Hepatocyte (in vitro differentiated cells): ENCODE results near the gene BIVM. TPM values are rescaled to one million over a fixed set of nuclear protein-coding genes. Genes with fewer than 3 reads are reported as not detected.

Experiments used
- DNase-seq: peaks from one replicate; pipeline ENCODE4 v3.0.0-alpha.2; 2016; ENCODE audit warnings: low spot score
- H2AFZ ChIP-seq: fragments of 200-600 bp; sonication (generic); 2 replicates; pipeline ENCODE4 v1.6.0; 2016; ENCODE audit warnings: antibody characterized with exemption, mild to moderate bottlenecking
- H3K27ac ChIP-seq: fragments of 200-600 bp; sonication (generic); 2 replicates; pipeline ENCODE4 v1.5.1; 2016; ENCODE audit warnings: mild to moderate bottlenecking
- H3K27me3 ChIP-seq: fragments of 200-600 bp; sonication (generic); 2 replicates; pipeline ENCODE4 v1.6.1; 2016
- H3K36me3 ChIP-seq: fragments of 200-600 bp; sonication (generic); replicated peaks from 2 replicates; pipeline ENCODE4 v1.5.1; 2016; ENCODE audit warnings: low read depth; ENCODE audit not compliant: insufficient read depth
- H3K4me1 ChIP-seq: fragments of 200-600 bp; sonication (generic); 2 replicates; pipeline ENCODE4 v1.5.1; 2016; ENCODE audit warnings: mild to moderate bottlenecking, moderate library complexity; ENCODE audit not compliant: insufficient read depth
- H3K4me2 ChIP-seq: fragments of 200-600 bp; sonication (generic); 2 replicates; pipeline ENCODE4 v1.6.0; 2016
- H3K4me3 ChIP-seq: fragments of 200-600 bp; sonication (generic); 2 replicates; pipeline ENCODE4 v1.5.1; 2016; ENCODE audit warnings: mild to moderate bottlenecking
- H3K79me2 ChIP-seq: fragments of 200-600 bp; sonication (generic); 2 replicates; pipeline ENCODE4 v1.6.0; 2017; ENCODE audit warnings: mild to moderate bottlenecking
- H3K9me2 ChIP-seq: fragments of 200-600 bp; sonication (generic); replicated peaks from 2 replicates; pipeline ENCODE4 v1.6.0; 2017; ENCODE audit warnings: mild to moderate bottlenecking; ENCODE audit not compliant: insufficient read depth
- H3K9me3 ChIP-seq: fragments of 200-600 bp; sonication (generic); 2 replicates; pipeline ENCODE4 v1.5.1; 2016; ENCODE audit warnings: low read depth, mild to moderate bottlenecking
- H4K20me1 ChIP-seq: fragments of 200-600 bp; sonication (generic); 2 replicates; pipeline ENCODE4 v1.6.0; 2016; ENCODE audit warnings: mild to moderate bottlenecking; ENCODE audit not compliant: insufficient read depth, poor library complexity, severe bottlenecking
- EZH2 ChIP-seq: fragments of 200-600 bp; sonication (generic); IDR thresholded peaks from 2 replicates; pipeline ENCODE4 v1.6.1; 2016; ENCODE audit warnings: antibody characterized with exemption, mild to moderate bottlenecking, borderline replicate concordance
- EZH2phosphoT487 ChIP-seq: fragments of 200-600 bp; sonication (generic); IDR thresholded peaks from one replicate; pipeline ENCODE4 v1.6.1; 2018; ENCODE audit warnings: antibody characterized with exemption, mild to moderate bottlenecking, low read depth, moderate library complexity; ENCODE audit not compliant: unreplicated experiment, severe bottlenecking
- WGBS: methylation state at CpG from one replicate; pipeline ENCODE4 v1.1.6; 2016; ENCODE audit warnings: low lambda C conversion rate; ENCODE audit errors: missing lambda C conversion rate; 5-methylcytosine and 5-hydroxymethylcytosine counted together
- polyA plus RNA-seq: library from polyadenylated mRNA; unstranded; fragments of >200 nt; fragmentation: Nextera tagmentation; extraction: Ambion mirVana; gene quantifications from 2 replicates; pipeline ENCODE4 v1.2.1, GENCODE V29; 2016
- total RNA-seq: library from RNA; depleted of rRNA; stranded (reverse); fragments of >200 nt; gene quantifications from 2 replicates; pipeline ENCODE4 v1.2.3, GENCODE V29; 2014
- TF ChIP-seq, protein P1 (sequence below): fragments of 200-600 bp; sonication (generic); IDR thresholded peaks from 2 replicates; pipeline ENCODE4 v1.5.1; 2016; ENCODE audit warnings: antibody characterized with exemption, mild to moderate bottlenecking; ENCODE audit not compliant: poor library complexity

The BIVM gene
- total and polyA plus RNA-seq, 2 experiments from 2014 or later: 10.7 to 33.5 TPM

DNA sequence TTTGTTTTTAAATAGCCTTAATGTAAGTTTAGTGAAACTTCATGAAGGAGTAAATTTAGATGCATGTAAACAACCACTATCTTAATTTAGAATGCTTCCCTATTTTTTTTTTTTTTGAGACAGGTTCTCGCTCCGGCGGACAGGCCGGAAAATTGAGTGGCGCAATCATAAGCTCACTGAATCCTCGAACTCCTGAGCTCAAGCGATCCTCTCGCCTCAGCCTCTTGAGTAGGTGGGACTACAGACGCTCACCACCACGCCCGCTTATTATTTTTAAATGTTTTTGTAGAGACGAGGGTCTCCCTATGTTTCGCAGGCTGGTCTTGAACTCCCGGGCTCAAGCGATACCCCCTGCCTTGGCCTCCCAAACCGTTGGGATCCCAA, 26.9 kb upstream of the BIVM start:
- H3K9me2 ChIP-seq: no peaks in the 10 kb centered on the region
- no peaks in the 10 kb centered on the region for H4K20me1 ChIP-seq
- no peak for DNase-seq
- H3K9me3 ChIP-seq: no peaks in the 10 kb centered on the region
- H3K4me1 ChIP-seq: peaks cover 13% of the 10 kb centered on the region
- WGBS: 95% methylated on average over 14 of the region's 16 CpGs
- H3K27me3 ChIP-seq: no peaks in the 10 kb centered on the region
- no peaks in the 10 kb centered on the region for H3K36me3 ChIP-seq
- peaks cover 12% of the 10 kb centered on the region for H3K79me2 ChIP-seq
- no peak overlapping the region for H3K27ac ChIP-seq
- peak overlapping the region; percentile 94 for H3K4me2 ChIP-seq
- TF ChIP-seq, protein P1, sequence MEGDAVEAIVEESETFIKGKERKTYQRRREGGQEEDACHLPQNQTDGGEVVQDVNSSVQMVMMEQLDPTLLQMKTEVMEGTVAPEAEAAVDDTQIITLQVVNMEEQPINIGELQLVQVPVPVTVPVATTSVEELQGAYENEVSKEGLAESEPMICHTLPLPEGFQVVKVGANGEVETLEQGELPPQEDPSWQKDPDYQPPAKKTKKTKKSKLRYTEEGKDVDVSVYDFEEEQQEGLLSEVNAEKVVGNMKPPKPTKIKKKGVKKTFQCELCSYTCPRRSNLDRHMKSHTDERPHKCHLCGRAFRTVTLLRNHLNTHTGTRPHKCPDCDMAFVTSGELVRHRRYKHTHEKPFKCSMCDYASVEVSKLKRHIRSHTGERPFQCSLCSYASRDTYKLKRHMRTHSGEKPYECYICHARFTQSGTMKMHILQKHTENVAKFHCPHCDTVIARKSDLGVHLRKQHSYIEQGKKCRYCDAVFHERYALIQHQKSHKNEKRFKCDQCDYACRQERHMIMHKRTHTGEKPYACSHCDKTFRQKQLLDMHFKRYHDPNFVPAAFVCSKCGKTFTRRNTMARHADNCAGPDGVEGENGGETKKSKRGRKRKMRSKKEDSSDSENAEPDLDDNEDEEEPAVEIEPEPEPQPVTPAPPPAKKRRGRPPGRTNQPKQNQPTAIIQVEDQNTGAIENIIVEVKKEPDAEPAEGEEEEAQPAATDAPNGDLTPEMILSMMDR: no peak
- TF ChIP-seq EZH2phosphoT487: no peak
- TF ChIP-seq EZH2: no peak
- H3K4me3 ChIP-seq: no peak overlapping the region
- H2AFZ ChIP-seq: no peak overlapping the region

DNA sequence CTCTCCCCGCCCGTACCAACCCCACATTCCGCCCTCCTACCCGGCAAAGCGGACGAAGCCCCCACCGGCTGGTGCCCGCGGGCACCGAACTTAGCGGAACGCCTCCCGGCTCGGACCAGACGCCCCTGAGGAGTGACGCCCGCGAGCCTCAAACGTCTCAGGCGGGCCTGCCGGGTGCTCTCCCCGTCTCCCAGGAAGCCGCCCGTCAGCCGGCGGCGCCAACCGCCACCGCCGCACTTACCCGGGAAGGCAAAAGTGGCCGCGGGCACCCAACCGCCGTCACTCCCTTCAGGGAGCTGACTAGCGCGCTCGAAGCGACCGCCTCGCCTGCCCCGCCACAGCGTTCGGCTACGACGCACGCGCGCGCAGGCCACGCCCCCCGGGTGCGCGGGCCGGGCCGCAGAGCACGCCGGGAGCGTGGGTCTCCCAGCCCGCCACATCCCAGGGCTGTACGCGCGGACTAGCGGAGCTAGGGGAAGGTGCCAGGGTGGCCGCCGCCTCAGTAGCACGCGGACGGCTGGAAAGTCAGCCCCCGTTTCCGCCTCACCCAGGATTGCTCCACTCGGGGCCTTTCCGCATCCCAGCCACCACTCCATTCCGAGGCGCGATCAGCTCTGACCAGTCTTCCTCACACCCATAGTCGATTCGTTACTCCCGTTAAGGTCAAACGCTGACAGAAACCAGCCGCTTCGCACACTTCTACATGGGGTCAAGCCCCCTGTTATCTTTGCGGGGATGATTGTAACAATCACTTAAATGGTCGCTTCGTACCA, 25.3 kb upstream of the BIVM start, which contains the start of gene TEX30:
TSS of gene TEX30 (minus strand) at position 346 of the 773 bp plus-strand sequence. CDS start 3,760 bp downstream, outside the sequence.
- no peak for TF ChIP-seq EZH2
- no peak for TF ChIP-seq EZH2phosphoT487
- TF ChIP-seq, protein P1: no peak
- WGBS: 11% methylated on average over 64 of the region's 85 CpGs
- peak within 1 kb of the TSS; percentile 80 for H3K27ac ChIP-seq
- H4K20me1 ChIP-seq: no peaks in the 10 kb centered on the region
- H3K4me3 ChIP-seq: peak within 1 kb of the TSS; percentile 91
- peak within 1 kb of the TSS; percentile 94 for H3K4me2 ChIP-seq
- H3K4me1 ChIP-seq: peaks cover 13% of the 10 kb centered on the region
- H3K9me2 ChIP-seq: no peaks in the 10 kb centered on the region
- peak within 1 kb of the TSS; percentile 99 for H2AFZ ChIP-seq
- peaks cover 12% of the 10 kb centered on the region for H3K79me2 ChIP-seq
- no peaks in the 10 kb centered on the region for H3K27me3 ChIP-seq
- H3K36me3 ChIP-seq: no peaks in the 10 kb centered on the region
- DNase-seq: peak; percentile 94
- H3K9me3 ChIP-seq: no peaks in the 10 kb centered on the region

DNA sequence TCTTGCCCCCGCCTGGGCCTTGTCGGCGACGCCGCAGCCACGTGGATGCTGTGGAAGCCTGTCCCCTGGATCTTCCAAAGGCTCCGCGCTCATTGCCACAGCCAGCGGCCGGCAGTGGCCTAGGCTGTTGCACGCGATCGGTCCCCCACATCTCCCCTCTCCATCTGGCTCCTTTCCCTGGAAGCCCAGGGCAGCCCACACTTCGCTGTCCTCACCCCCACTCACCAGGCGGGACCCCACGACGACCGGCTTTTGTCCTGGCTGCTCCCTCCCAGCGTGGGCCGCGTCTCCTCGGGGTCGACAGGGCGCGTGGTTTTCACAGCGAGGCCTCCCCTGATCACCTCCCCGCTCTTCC, 24.7 kb upstream of the BIVM start:
- no peaks in the 10 kb centered on the region for H3K9me2 ChIP-seq
- no peaks in the 10 kb centered on the region for H4K20me1 ChIP-seq
- H3K27ac ChIP-seq: peak overlapping the region; percentile 80
- H3K4me2 ChIP-seq: peak overlapping the region; percentile 94
- H3K4me1 ChIP-seq: peaks cover 13% of the 10 kb centered on the region
- H3K9me3 ChIP-seq: no peaks in the 10 kb centered on the region
- peak overlapping the region; percentile 91 for H3K4me3 ChIP-seq
- no peaks in the 10 kb centered on the region for H3K27me3 ChIP-seq
- no peaks in the 10 kb centered on the region for H3K36me3 ChIP-seq
- 93% methylated on average over 27 of the region's 27 CpGs for WGBS
- peak overlapping the region; percentile 99 for H2AFZ ChIP-seq
- TF ChIP-seq EZH2 (no peak), EZH2phosphoT487 (no peak)
- TF ChIP-seq, protein P1: no peak
- H3K79me2 ChIP-seq: peaks cover 12% of the 10 kb centered on the region
- DNase-seq: no peak
